Measurements from ENCODE around the gene CEP78.

The CEP78 gene

GRCh38 chr9:78238046-78239038 is 2.5 kb downstream of the CEP78 start:
- TF ChIP-seq, protein P1, sequence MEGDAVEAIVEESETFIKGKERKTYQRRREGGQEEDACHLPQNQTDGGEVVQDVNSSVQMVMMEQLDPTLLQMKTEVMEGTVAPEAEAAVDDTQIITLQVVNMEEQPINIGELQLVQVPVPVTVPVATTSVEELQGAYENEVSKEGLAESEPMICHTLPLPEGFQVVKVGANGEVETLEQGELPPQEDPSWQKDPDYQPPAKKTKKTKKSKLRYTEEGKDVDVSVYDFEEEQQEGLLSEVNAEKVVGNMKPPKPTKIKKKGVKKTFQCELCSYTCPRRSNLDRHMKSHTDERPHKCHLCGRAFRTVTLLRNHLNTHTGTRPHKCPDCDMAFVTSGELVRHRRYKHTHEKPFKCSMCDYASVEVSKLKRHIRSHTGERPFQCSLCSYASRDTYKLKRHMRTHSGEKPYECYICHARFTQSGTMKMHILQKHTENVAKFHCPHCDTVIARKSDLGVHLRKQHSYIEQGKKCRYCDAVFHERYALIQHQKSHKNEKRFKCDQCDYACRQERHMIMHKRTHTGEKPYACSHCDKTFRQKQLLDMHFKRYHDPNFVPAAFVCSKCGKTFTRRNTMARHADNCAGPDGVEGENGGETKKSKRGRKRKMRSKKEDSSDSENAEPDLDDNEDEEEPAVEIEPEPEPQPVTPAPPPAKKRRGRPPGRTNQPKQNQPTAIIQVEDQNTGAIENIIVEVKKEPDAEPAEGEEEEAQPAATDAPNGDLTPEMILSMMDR (IDR thresholded peaks at IDR 0.05): no peak
- no peaks in the 10 kb centered on the region for H3K36me3 ChIP-seq (ENCODE audit: control insufficient read depth, insufficient read depth, low read length)
- H2AFZ ChIP-seq: no peak overlapping the region
- H3K4me2 ChIP-seq (ENCODE audit: low read length): no peak overlapping the region
- no peaks in the 10 kb centered on the region for H3K9me3 ChIP-seq (ENCODE audit: control insufficient read depth, low read length)
- H3K79me2 ChIP-seq: no peaks in the 10 kb centered on the region
- H3K4me3 ChIP-seq (ENCODE audit: low read depth, low read length): no peak overlapping the region
- H3K4me1 ChIP-seq: peaks cover 3% of the 10 kb centered on the region
- H3K27ac ChIP-seq: no peak overlapping the region
- H3K9ac ChIP-seq: no peak overlapping the region
- H3K27me3 ChIP-seq (ENCODE audit: control insufficient read depth, insufficient read depth, low read length): no peaks in the 10 kb centered on the region

- Histone ChIP-seq H3K9me3 (ENCODE audit: control insufficient read depth, low read length) (no peaks in the 10 kb centered on the region), H3K9ac (no peak overlapping the region), H3K4me3 (ENCODE audit: low read depth, low read length) (no peak overlapping the region), H3K36me3 (ENCODE audit: control insufficient read depth, insufficient read depth, low read length) (no peaks in the 10 kb centered on the region), H3K4me1 (peaks cover 3% of the 10 kb centered on the region), H3K27me3 (ENCODE audit: control insufficient read depth, insufficient read depth, low read length) (no peaks in the 10 kb centered on the region), H2AFZ (no peak overlapping the region), H3K4me2 (ENCODE audit: low read length) (no peak overlapping the region), H3K27ac (no peak overlapping the region), H3K79me2 (no peaks in the 10 kb centered on the region)
- TF ChIP-seq, protein P1 (IDR thresholded peaks at IDR 0.05): peak; percentile 29
These were observed 3.6 kb downstream of the CEP78 start for GRCh38 chr9:78239506-78239905.

DNA sequence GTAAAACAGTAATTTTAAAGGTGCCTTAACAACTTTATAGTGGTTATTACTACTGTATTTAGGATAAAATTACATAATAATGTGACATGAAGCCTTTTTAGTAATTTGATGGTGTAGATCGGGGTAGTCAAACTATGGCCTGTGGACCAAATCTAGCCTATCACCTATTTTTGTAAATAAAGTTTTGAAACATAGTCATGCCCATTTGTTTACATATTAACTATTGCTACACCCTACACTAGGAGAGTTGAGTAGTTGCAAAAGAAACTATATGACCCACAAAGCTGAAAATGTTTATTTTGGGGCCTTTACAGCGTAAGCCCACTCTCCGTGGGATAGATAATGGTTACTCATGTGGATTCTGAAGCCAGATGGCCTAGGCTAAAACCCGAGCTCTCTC is 6.2 kb downstream of the CEP78 start:
- TF ChIP-seq, protein P1 (IDR thresholded peaks at IDR 0.05): no peak
- Histone ChIP-seq H3K4me3 (ENCODE audit: low read depth, low read length) (no peak overlapping the region), H3K4me2 (ENCODE audit: low read length) (no peak overlapping the region), H3K9me3 (ENCODE audit: control insufficient read depth, low read length) (no peaks in the 10 kb centered on the region), H3K4me1 (no peaks in the 10 kb centered on the region), H3K79me2 (no peaks in the 10 kb centered on the region), H3K36me3 (ENCODE audit: control insufficient read depth, insufficient read depth, low read length) (no peaks in the 10 kb centered on the region), H3K9ac (no peak overlapping the region), H2AFZ (no peak overlapping the region), H3K27me3 (ENCODE audit: control insufficient read depth, insufficient read depth, low read length) (no peaks in the 10 kb centered on the region), H3K27ac (no peak overlapping the region)

DNA sequence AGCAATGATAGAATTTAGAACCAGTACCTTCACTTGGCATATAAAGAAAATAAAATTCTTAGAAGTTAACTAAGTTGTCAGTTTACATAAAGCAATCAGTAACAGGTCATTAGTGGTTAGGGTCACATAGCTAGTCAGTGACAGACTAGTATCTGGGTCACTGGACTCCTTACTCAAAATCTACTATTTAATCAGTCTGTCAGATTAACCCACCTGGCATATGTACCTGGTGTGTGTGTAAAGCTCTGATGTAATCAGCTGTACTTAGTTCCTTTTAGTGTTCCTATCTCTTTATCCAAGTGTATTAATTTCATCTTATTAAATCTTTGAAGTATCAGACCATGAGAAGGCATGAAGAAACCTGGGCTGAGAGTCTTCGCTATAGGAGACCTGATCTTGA is 7.3 kb downstream of the CEP78 start:
- TF ChIP-seq, protein P1 (IDR thresholded peaks at IDR 0.05): no peak
- no peaks in the 10 kb centered on the region for H3K36me3 ChIP-seq (ENCODE audit: control insufficient read depth, insufficient read depth, low read length)
- H3K27ac ChIP-seq: no peak overlapping the region
- H3K4me2 ChIP-seq (ENCODE audit: low read length): no peak overlapping the region
- no peaks in the 10 kb centered on the region for H3K4me1 ChIP-seq
- no peak overlapping the region for H3K9ac ChIP-seq
- H3K4me3 ChIP-seq (ENCODE audit: low read depth, low read length): no peak overlapping the region
- H2AFZ ChIP-seq: no peak overlapping the region
- no peaks in the 10 kb centered on the region for H3K79me2 ChIP-seq
- H3K27me3 ChIP-seq (ENCODE audit: control insufficient read depth, insufficient read depth, low read length): no peaks in the 10 kb centered on the region
- no peaks in the 10 kb centered on the region for H3K9me3 ChIP-seq (ENCODE audit: control insufficient read depth, low read length)
